GOT3 (cell line): ENCODE results near the gene SPP2.

Experiments
- DNase-seq: peaks from one replicate; lab custom pipeline; 2025; ENCODE audit warnings: mixed read lengths; lab: John Stamatoyannopoulos, UW

SPP2 gene

DNA sequence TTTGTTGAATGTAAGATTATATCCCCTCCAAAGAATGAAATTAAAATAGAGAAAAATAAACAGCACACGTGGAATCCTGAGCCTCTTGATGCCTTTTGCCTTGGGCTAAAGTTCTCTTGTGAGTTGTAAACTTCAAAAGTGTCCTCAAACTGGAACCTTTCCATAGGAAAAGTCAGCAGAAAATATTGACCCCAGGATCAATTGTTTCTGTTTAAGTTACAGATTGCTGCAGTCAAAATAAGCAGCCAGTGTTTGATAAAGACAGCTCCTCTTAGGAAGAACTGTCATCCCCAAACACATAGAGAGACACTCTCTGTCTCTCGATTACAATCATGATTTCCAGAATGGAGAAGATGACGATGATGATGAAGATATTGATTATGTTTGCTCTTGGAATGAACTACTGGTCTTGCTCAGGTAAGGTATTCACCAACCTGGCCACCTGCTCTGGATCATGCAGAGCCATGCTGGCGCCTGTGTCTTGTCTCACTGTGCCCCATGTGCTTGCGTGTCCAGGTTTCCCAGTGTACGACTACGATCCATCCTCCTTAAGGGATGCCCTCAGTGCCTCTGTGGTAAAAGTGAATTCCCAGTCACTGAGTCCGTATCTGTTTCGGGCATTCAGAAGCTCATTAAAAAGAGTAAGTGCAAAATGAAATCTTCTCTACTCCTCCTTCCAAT lies at the start of gene SPP2:
Gene SPP2 (plus strand): TSS at position 248 of the 681 bp plus-strand sequence. CDS start 85 bp downstream, at position 333.
- no peak for DNase-seq

- DNase-seq = no peak
These were observed 48.9 kb upstream of the SPP2 start for GRCh38 chr2:234001380-234002160.

GRCh38 chr2:234002281-234002680 lies 48.2 kb upstream of the SPP2 start:
- DNase-seq = no peak

GRCh38 chr2:234003972-234004617 lies 46.4 kb upstream of the SPP2 start:
- peak; percentile 72 for DNase-seq

- no peak for DNase-seq
These were observed 45.4 kb upstream of the SPP2 start for GRCh38 chr2:234005126-234005525.

DNA sequence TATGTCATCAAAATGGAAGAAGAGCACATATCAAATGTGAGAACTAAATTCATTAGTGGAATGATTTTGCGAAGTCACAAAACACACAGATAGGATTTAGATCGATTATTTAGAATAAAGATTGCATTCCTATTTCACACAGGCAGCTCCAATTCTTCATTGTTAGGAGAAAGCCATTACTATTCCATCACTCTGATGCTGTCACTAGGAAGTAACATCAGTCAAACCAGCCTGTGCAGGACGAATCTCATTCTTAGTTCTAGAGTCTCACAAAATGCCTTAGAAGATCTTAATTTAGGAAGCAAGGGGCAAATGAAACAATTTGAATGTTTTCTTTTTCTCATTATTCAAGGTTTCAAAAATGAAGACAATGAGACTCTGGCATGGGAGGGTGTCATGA lies 44.0 kb upstream of the SPP2 start:
- DNase-seq = no peak

DNA sequence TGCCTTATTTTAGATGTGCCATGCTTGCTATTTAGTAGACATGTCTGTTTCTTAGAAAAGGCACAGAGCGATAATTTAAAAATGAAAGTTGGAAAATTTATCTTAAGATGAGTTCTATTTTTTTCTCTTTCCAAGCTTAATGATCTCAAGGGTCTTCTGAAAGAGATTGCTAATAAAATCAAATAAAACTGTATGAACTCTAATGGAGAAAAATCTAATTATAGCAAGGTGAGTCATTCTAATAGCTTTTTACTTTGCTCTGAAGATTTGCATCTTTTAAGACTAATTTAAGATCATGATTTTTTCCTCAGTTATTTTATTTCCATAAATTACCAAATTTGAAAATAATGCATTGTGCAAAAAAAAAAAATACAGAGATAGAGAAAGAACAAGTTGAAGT lies 36.1 kb upstream of the SPP2 start:
- DNase-seq = no peak

- no peak for DNase-seq
These were observed 34.6 kb upstream of the SPP2 start for GRCh38 chr2:234015861-234016260.

GRCh38 chr2:234019896-234020295 lies 30.6 kb upstream of the SPP2 start:
- DNase-seq = no peak

GRCh38 chr2:234020332-234020731 lies 30.2 kb upstream of the SPP2 start:
- no peak for DNase-seq

DNA sequence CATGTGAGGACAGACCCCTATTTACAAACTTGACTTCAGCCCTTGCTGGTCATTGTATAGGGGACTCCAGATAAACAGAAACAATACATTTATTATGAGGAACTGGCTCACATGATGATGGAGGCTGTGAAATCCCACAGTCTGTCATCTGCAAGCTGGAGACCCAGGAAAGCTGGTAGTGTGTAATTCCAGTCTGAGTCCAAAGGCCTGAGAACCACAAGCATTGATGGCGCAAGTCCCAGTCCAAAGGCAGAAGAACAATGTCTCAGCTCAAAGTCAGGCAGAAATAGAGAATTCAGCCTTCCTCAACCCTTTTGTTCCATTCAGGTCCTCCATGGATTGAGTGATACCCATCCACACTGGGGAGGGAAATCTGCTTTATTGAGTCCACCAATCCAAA lies 28.1 kb upstream of the SPP2 start:
- no peak for DNase-seq

GRCh38 chr2:234024304-234024703 lies 26.2 kb upstream of the SPP2 start:
- no peak for DNase-seq

- no peak for DNase-seq
These were observed 25.0 kb upstream of the SPP2 start for GRCh38 chr2:234025466-234025865.

GRCh38 chr2:234025891-234026401 lies 24.6 kb upstream of the SPP2 start:
- DNase-seq = no peak

- no peak for DNase-seq
These were observed 23.7 kb upstream of the SPP2 start for GRCh38 chr2:234026693-234027254.

DNA sequence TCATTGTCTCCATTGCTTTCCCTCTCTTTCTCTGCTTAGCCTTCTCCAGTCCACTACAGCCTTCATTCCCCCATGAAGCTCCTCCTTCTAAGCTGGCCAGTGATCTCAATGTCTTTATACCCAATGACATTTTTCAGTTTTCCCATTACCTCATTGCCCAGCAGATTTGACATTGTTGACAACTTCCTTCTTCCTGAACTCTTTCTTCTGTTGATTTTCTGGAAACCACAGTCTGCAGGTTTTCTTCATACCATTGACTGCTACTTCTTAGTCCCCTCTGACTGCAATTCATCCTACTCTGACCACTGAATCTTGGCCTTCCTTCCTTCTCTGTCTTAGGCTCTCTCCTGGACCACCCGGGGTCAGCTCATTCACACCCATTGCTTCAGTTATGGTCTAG lies 22.9 kb upstream of the SPP2 start:
- DNase-seq = no peak

DNA sequence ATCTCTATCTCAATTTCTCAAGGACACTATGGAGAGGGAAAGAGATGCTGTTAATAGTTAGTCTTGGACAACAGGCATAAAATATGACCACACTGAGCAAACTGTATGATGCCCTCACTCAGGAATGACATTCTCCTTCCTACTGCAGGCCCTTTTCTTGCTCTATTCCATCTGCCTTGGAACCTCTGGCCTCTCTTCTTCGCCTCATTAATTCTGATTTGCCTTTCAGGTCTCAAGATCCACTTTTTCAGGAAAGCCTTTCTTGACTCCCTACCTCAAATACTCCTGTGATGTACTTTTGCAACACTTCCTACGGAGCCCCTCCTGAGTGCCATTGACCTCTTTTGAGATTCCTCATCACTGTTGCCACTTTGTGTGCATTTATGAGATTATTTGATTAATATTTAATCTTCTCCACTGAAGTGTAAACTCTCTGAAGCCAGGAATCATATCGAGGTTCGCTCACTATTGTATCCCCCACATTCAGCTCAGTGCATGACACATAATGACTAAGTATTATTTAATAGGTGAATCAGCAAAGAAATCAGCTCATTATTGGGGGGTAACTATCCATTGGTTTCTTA lies 21.3 kb upstream of the SPP2 start:
- DNase-seq = no peak

DNA sequence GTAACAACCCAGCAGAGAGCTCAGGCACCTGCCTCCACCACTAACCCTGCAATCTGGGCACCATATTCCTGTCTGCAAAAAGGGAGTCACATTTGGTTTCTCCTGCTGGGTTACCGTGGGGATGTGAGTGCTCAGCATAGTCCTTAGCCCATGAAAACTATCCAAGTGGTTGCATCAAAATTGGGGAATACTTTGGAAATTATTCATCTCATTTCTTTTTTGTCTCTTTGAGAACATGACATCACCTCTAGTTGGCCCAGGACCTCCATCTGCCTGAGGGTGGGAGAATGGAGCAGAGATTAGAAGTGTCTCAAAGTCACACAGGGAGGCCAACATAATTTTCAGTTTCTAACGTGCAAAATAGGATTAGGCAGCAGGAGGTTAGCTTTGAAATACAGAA lies 19.3 kb upstream of the SPP2 start:
- no peak for DNase-seq

DNA sequence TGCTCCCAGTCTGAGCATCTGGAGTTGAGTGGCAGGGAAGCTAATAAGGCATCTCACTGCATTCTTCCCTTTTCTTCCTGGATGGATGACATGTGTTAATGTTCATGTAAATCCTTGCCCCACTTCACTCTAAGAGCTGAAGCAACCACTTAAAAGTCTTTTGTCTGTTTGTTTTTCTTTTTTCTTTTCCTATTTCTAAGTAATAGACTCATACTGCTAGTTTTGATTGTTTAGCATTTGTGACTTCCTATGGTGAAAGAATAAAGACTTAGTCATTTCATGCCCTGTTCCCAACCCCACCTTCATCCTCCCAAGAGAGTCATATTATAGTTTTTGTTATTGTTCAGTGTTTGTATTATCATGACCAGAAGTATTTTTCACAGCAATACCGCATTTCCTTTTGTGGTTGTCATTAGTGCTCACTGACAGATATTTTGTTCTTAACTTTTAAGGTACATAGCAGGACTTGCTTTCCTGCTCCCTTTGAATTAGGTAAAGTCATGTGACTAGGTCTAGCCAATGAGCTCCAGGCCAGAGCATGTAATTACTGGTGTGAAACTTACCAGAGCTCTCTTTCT lies 18.1 kb upstream of the SPP2 start:
- DNase-seq = peak; percentile 38

- no peak for DNase-seq
These were observed 17.3 kb upstream of the SPP2 start for GRCh38 chr2:234033174-234033573.

- DNase-seq = no peak
These were observed 16.6 kb upstream of the SPP2 start for GRCh38 chr2:234033885-234034284.
